IMR-90 (cell line): ENCODE measurements around the gene MCTP1. TPM values are rescaled to one million over a fixed set of nuclear protein-coding genes. Genes with fewer than 3 reads are reported as not detected.
"Not testable (repeated sequence)": the region's sequence is repeated elsewhere in the genome, so short reads cannot be mapped to it uniquely, and the experiment has no call there.

Experiments
- ATAC-seq: fragments of 200-7000 bp; cut with Tn5 transposase; 2 replicates; pipeline ENCODE4 v1.9.1; 2020; ENCODE audit warnings: low read depth, mild to moderate bottlenecking, moderate library complexity
- BruUV-seq: library from RNA; stranded (reverse); fragments of 400-500 nt; replicated peaks from 2 replicates; lab custom pipeline; 2021; lab: Mats Ljungman, UMichigan
- CTCF ChIA-PET: fragments of 300-600 bp; formaldehyde crosslinking; extraction: SDS; loops from one replicate; lab custom pipeline; 2021; ENCODE audit warnings: antibody characterized with exemption; lab: Yijun Ruan, JAX
- POLR2A ChIA-PET: fragments of 300-600 bp; sonication (Branson Sonifier 250); formaldehyde crosslinking; loops from one replicate; lab custom pipeline; 2022; ENCODE audit warnings: antibody characterized with exemption; ENCODE audit not compliant: unreplicated experiment; lab: Charles Lee
- DNase-seq: peaks from one replicate; pipeline ENCODE4 v3.0.0; 2013
- H2AFZ ChIP-seq: replicated peaks from 2 replicates; pipeline ENCODE3; 2013; ENCODE audit warnings: low read length, mild to moderate bottlenecking; ENCODE audit not compliant: poor library complexity
- H2AK5ac ChIP-seq: 2 replicates; pipeline ENCODE4 v1.6.1; 2013; ENCODE audit warnings: low read depth, low read length, inconsistent platforms
- H2AK9ac ChIP-seq: replicated peaks from 2 replicates; pipeline ENCODE3; 2013; ENCODE audit warnings: mild to moderate bottlenecking, low read depth, low read length, moderate library complexity; ENCODE audit not compliant: poor library complexity
- H2BK120ac ChIP-seq: 2 replicates; pipeline ENCODE4 v1.6.1; 2013; ENCODE audit warnings: low read depth, low read length, inconsistent platforms
- H2BK15ac ChIP-seq: 3 replicates; pipeline ENCODE4 v1.6.1; 2013; ENCODE audit warnings: low read depth, low read length, inconsistent platforms
- H2BK20ac ChIP-seq: 2 replicates; pipeline ENCODE4 v1.6.1; 2013; ENCODE audit warnings: low read depth, mild to moderate bottlenecking, inconsistent platforms, low read length, moderate library complexity
- H2BK5ac ChIP-seq: 2 replicates; pipeline ENCODE4 v1.6.1; 2013; ENCODE audit warnings: mild to moderate bottlenecking, low read depth, low read length, inconsistent platforms; ENCODE audit not compliant: poor library complexity, severe bottlenecking
- H3K14ac ChIP-seq: replicated peaks from 2 replicates; pipeline ENCODE4 v1.6.1; 2013; ENCODE audit warnings: low read depth, low read length, inconsistent platforms
- H3K18ac ChIP-seq: 2 replicates; pipeline ENCODE4 v1.6.1; 2013; ENCODE audit warnings: low read depth, low read length, control low read depth
- H3K23ac ChIP-seq: 2 replicates; pipeline ENCODE4 v1.6.1; 2013; ENCODE audit warnings: low read depth, low read length, inconsistent platforms
- H3K27ac ChIP-seq: 2 replicates; pipeline ENCODE4 v1.5.1; 2013; ENCODE audit warnings: mild to moderate bottlenecking, control low read depth, low read length; ENCODE audit not compliant: insufficient read depth
- H3K27me3 ChIP-seq: 2 replicates; pipeline ENCODE4 v1.6.1; 2013; ENCODE audit warnings: low read length; ENCODE audit not compliant: control insufficient read depth, insufficient read depth
- H3K36me3 ChIP-seq: 2 replicates; pipeline ENCODE4 v1.6.1; 2013; ENCODE audit warnings: low read length, mixed read lengths; ENCODE audit not compliant: control insufficient read depth, insufficient read depth
- H3K4ac ChIP-seq: 2 replicates; pipeline ENCODE4 v1.6.1; 2013; ENCODE audit warnings: low read depth, low read length, inconsistent platforms
- H3K4me1 ChIP-seq: 2 replicates; pipeline ENCODE4 v1.6.1; 2013; ENCODE audit warnings: low read length, mixed read lengths; ENCODE audit not compliant: control insufficient read depth, insufficient read depth
- H3K4me2 ChIP-seq: 2 replicates; pipeline ENCODE4 v1.6.1; 2013; ENCODE audit warnings: low read depth, mild to moderate bottlenecking, control low read depth, low read length, moderate library complexity
- H3K4me3 ChIP-seq: 2 replicates; pipeline ENCODE4 v1.5.1; 2013; ENCODE audit warnings: low read depth, mild to moderate bottlenecking, control low read depth, low read length, moderate library complexity; ENCODE audit not compliant: insufficient read depth
- H3K56ac ChIP-seq: 2 replicates; pipeline ENCODE4 v1.6.1; 2013; ENCODE audit warnings: low read length, inconsistent platforms; ENCODE audit not compliant: insufficient read depth; ENCODE audit errors: extremely low read depth
- H3K79me1 ChIP-seq, 2 experiments: 2 replicates each; pipeline ENCODE4 v1.6.1; 2013; ENCODE audit warnings: low read length in 2 of 2, inconsistent platforms in 1 of 2, low read depth in 1 of 2
- H3K9ac ChIP-seq: 2 replicates; pipeline ENCODE4 v1.6.1; 2013; ENCODE audit warnings: low read depth, low read length, control low read depth
- H3K9me1 ChIP-seq: 2 replicates; pipeline ENCODE4 v1.6.1; 2013; ENCODE audit warnings: low read length, inconsistent platforms; ENCODE audit not compliant: insufficient read depth
- H3K9me3 ChIP-seq: 2 replicates; pipeline ENCODE4 v1.6.1; 2013; ENCODE audit warnings: low read length; ENCODE audit not compliant: control insufficient read depth, insufficient read depth
- H4K20me1 ChIP-seq: 2 replicates; pipeline ENCODE4 v1.6.1; 2013; ENCODE audit warnings: low read length, inconsistent platforms; ENCODE audit not compliant: insufficient read depth
- H4K5ac ChIP-seq: 2 replicates; pipeline ENCODE4 v1.6.1; 2013; ENCODE audit warnings: mild to moderate bottlenecking, low read depth, low read length, control low read depth
- H4K8ac ChIP-seq, 2 experiments: 2 replicates each; pipeline ENCODE4 v1.6.1; 2013; ENCODE audit warnings: low read depth in 2 of 2, low read length in 2 of 2, control low read depth in 1 of 2, inconsistent platforms in 1 of 2
- H4K91ac ChIP-seq: 2 replicates; pipeline ENCODE4 v1.6.1; 2013; ENCODE audit warnings: low read depth, low read length, inconsistent platforms; ENCODE audit not compliant: insufficient read depth
- WGBS, 2 experiments: methylation state at CpG; one replicate each; pipeline versions ENCODE4 v1.1.5 to v1.1.7; 2013; ENCODE audit warnings: missing lambda C conversion rate in 2 of 2; ENCODE audit not compliant: insufficient read length in 1 of 2; ENCODE audit errors: extremely low coverage in 2 of 2; 5-methylcytosine and 5-hydroxymethylcytosine counted together
- dilution Hi-C: fragments of 300-500 bp; cut with HindIII; formaldehyde crosslinking; loops from one replicate; pipeline ENCODE4 v1.14.3; 2018; ENCODE audit warnings: low sequenced_read_pairs; ENCODE audit not compliant: unreplicated experiment
- in situ Hi-C: fragments of 300-500 bp; cut with MboI; formaldehyde crosslinking; loops from 3 replicates; pipeline ENCODE4 v1.14.3; 2019; ENCODE audit warnings: low sequenced_read_pairs, inconsistent platforms, mixed read lengths
- intact Hi-C: fragments of 100-400 bp; cut with micrococcal nuclease; formaldehyde crosslinking; loops from 2 replicates; pipeline ENCODE4 v1.10.0; 2022
- polyA plus RNA-seq, 3 experiments: library from polyadenylated mRNA; depleted of rRNA; stranded (reverse); fragments of >200 nt; gene quantifications; 2 replicates each; pipeline ENCODE4 v1.2.3, GENCODE V29; 2012; ENCODE audit warnings: low replicate concordance in 1 of 3
- total RNA-seq: library from RNA; depleted of rRNA; stranded (reverse); fragments of >200 nt; gene quantifications from 2 replicates; pipeline ENCODE4 v1.2.3, GENCODE V29; 2012

MCTP1 gene
- total and polyA plus RNA-seq, 2 of the 4 experiments (the other 2 are of a cell fraction), result 0.21 TPM; not detected in 1

GRCh38 chr5:94845696-94846095 is 439.2 kb downstream of the MCTP1 start:
- CTCF ChIA-PET, H4K20me1 ChIP-seq, H3K27ac ChIP-seq, intact Hi-C loops, H3K18ac ChIP-seq, H4K91ac ChIP-seq, BruUV-seq, H3K4me1 ChIP-seq, H3K9ac ChIP-seq, H3K9me1 ChIP-seq, H3K23ac ChIP-seq, DNase-seq, POLR2A ChIA-PET, H2BK20ac ChIP-seq, ATAC-seq, H2AFZ ChIP-seq, H2BK5ac ChIP-seq, H4K8ac ChIP-seq, H2AK5ac ChIP-seq, H3K4me2 ChIP-seq, H2AK9ac ChIP-seq, H3K14ac ChIP-seq, H3K4me3 ChIP-seq, H3K56ac ChIP-seq, H2BK120ac ChIP-seq, H3K9me3 ChIP-seq, H3K36me3 ChIP-seq, in situ Hi-C loops, H4K5ac ChIP-seq, H3K27me3 ChIP-seq, H3K79me1 ChIP-seq, H3K4ac ChIP-seq, H2BK15ac ChIP-seq, dilution Hi-C loops: not testable (repeated sequence)
- no CpG with 5 or more reads among the region's 1 CpG for WGBS, 2 experiments
